Measurements from ENCODE around the gene VPS8. TPM values are rescaled to one million over a fixed set of nuclear protein-coding genes. Genes with fewer than 3 reads are reported as not detected.

Gene VPS8
- total RNA-seq, 1 donor from 2014 or later = 190 TPM

Other genes with a start within 250 kb of the VPS8 start
- gene MAGEF1, start 100.1 kb upstream of the VPS8 start, total RNA-seq = 42.7 TPM